ENCODE measurements around the gene ANKRD11.
"Not testable (repeated sequence)": the region's sequence is repeated elsewhere in the genome, so short reads cannot be mapped to it uniquely, and the experiment has no call there.

Gene ANKRD11

DNA sequence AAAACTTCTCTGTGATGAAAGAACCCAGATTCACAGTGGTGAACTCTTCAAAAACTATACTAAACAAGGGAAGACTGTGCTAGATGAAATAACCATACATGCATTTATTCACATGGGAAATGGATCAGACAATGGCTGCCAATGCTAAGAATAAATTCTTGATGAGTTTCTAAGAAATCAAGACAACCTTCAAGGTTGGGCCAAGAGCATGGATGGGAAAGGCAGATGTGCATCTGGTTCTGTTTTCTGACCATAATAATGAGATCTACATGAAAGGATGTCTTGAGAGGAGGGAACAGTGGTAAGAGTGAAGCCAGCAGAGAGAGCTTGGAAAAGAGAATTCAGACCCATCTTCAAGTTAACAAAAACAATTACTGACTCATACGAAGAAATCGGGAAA is 31.4 kb downstream of the ANKRD11 start:
- intact Hi-C loops (cut with DNase I) = no loop called here

DNA sequence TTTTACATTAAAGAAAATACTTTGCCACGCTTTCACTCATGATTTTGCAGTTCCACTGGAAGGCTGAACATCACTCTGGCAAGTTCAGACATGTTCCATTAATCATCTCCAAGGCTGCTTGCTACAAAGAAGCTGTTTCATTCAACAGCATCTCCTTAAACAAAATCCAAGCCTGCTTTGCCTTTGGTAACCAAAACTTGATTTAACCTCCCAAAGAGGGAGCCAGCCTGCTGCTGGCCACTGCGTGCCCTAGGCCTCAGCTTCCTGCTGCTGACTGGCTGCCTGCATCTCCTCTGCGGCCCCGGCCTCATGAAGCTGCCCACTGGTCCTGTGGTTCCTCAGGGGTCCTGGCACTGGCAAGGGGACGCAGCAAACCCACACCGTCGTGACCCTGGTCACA is 31.8 kb downstream of the ANKRD11 start:
- no peak for DNase-seq
- intact Hi-C loops (cut with DNase I) = no loop called here

More for the DNA sequence above, 31.4 kb downstream of the ANKRD11 start:
- DNase-seq = no peak

DNA sequence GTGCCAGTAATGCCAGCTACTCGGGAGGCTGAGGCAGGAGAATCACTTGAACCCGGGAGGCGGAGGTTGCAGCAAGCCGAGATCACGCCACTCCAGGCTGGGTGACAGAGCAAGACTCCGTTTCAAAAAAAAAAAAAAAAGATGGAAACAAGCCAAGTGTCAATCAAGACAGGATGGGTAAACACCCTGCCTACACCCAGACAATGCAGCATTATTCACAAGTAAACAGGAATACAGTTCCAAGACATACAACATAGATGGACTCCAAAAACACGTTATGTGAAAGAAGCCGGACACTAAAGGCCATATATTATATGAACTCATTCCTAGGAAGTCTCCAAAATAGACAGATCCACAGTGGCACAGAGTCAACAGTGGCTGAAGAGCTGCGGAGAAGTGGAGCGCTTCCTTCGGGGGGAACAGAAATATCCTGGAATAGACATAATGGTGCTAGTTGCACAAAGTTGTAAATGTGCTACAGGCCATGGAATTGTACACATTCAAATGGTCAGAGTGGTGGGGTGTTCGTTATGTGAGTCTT is 33.9 kb downstream of the ANKRD11 start:
- no peak for DNase-seq

DNA sequence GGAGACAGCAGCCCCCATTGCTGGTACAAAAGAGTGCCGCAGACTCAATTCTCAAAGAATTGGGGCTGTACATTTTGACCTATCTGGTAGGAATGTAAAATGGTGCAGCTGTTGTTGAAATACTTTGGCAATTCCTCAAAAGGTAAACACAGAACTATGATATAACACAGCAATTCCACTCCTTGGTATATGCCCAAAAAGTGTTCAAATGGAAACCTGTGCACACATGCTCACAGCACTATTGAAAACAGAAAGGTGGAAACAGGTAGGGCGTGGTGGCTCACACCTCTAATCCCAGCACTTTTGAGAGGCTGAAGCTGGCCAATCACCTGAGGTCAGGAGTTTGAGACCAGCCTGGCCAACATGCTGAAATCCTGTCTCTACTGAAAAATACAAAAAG is 34.7 kb downstream of the ANKRD11 start:
- intact Hi-C loops (cut with DNase I) = no loop called here
- DNase-seq = no peak

More for the DNA sequence above, 33.9 kb downstream of the ANKRD11 start:
- intact Hi-C loops (cut with DNase I) = no loop called here

DNA sequence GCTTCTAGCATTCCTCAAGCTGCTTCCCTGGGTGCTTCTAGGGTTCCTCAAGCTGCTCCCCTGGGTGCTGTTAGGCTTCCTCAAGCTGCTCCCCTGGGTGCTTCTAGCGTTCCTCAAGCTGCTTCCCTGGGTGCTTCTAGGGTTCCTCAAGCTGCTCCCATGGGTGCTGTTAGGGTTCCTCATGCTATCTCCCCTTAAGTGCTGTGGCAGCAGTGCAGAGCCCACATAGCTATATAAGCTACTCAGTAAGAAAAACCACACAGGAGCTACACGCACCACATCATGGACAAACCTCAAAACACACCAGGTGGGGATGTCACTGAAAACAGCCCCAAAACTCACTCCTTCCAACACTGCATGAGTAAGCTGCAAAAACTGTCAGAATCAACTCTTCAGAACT is 35.2 kb downstream of the ANKRD11 start:
- intact Hi-C loops (cut with DNase I) = no loop called here
- no peak for DNase-seq

DNA sequence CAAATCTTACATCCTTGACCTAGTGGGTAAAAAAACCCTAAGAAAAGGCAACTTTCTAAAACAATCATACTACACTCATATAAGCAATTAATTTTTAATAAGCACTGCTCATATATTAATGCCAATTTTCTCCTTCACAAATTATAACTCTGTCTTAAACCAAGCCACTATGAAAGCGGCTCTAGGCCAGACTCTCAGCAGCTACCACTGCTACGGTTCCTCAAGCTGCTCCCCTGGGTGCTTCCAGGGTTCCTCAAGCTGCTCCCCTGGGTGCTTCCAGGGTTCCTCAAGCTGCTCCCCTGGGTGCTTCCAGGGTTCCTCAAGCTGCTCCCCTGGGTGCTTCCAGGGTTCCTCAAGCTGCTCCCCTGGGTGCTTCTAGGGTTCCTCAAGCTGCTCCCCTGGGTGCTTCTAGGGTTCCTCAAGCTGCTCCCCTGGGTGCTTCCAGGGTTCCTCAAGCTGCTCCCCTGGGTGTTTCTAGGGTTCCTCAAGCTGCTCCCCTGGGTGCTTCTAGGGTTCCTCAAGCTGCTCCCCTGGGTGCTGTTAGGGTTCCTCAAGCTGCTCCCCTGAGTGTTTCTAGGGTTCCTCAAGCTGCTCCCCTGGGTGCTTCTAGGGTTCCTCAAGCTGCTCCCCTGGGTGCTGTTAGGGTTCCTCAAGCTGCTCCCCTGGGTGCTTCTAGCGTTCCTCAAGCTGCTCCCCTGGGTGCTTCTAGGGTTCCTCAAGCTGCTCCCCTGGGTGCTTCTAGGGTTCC is 35.8 kb downstream of the ANKRD11 start:
- DNase-seq; intact Hi-C loops (cut with DNase I): not testable (repeated sequence)

DNA sequence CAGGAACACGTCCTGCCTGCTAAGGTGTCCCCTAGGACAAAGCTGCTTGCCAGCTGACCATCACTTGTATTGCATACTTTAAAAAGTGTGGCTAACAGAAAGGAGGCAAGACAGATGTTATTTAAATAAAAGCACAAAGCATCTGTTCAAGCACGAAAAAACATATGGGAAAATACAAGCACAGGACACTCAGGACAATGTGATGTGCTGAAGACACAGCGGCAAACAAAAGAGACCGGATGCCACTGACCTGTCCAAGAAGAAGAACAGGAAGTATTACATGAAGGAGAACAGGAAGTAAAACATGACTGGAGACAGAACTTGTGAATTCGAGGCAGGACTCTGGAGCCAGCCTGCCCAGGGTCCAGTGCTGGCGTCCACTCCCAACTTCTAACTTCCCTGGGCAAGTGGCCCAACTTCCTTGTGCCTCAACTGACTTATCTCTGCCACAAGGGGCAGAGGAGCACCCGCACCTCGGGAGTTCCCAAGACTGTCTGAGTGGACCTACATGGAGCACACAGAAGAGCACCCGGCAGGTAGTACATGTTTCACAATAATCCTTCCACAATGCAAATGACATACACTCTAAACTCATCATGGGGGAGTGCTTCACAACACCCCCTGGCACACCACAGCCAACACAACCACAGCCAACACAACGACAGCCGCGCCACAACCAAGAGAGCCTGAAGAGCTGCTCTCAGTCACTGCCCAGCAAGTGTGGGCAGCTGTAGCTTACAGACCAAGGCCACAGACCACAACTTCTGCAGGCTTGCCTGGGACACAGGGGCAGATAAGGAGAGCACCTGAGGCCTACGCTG is 36.6 kb downstream of the ANKRD11 start:
- DNase-seq = peak in 5 of 42 donors; percentile 23 to 50 (median 49)

DNA sequence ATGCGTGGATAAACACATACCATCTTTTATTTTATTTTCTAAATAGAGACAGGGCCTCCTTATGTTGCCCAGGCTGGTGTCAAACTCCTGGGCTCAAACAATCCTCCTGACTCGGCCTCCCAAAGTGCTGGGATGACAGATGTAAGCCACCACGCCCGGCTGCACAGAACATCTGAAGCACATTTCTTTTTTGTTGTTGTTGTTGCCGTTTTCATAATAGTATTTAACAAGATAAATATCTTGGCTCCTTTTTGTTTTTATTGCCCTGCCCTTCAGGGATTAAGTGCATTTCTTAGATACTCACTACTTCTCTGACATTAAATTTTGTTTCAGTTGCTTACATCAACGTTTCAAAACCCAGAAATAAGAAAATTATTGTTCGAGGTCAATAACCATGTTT is 37.4 kb downstream of the ANKRD11 start:
- no peak for DNase-seq
- intact Hi-C loops (cut with DNase I) = no loop called here

More for the DNA sequence above, 36.6 kb downstream of the ANKRD11 start:
- intact Hi-C loops (cut with DNase I) = no loop called here

DNA sequence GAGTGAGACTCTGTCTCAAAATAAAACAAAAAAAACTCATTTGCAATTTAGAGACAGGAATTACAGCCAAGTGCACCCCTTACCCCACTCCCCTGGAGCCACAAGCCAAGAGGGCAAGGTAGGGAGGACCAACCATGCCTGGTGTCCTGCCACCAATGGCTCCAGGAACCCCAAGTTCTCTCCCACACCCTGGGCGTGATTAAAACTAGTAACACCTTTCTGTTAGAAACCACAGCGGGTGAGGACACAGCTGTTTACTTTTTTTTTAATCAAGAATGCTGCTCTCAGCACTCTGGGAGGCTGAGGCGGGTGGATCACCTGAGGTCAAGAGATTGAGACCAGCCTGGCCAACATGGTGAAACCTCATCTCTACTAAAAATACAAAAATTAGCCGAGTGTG is 38.1 kb downstream of the ANKRD11 start:
- intact Hi-C loops (cut with DNase I) = no loop called here
- DNase-seq = no peak

DNA sequence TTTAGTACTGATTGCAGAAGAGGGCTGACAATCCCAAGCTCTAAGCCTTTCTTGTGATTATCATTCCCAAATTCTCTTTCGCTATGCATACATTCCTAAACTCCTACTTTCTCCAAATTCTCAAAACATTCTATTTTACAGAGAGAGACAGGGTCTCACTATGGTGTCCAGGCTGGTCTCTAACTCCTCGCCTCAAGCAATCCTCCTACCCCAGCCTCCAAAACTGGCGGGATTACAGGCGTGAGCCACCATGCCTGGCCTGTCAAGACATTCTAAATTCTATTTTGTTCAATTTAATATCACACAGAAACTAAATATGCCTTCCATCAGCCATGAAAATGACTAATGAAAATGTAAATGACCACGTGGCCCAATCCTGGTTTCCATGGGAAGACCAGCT is 39.8 kb downstream of the ANKRD11 start:
- no peak for DNase-seq
- intact Hi-C loops (cut with DNase I) = no loop called here

DNA sequence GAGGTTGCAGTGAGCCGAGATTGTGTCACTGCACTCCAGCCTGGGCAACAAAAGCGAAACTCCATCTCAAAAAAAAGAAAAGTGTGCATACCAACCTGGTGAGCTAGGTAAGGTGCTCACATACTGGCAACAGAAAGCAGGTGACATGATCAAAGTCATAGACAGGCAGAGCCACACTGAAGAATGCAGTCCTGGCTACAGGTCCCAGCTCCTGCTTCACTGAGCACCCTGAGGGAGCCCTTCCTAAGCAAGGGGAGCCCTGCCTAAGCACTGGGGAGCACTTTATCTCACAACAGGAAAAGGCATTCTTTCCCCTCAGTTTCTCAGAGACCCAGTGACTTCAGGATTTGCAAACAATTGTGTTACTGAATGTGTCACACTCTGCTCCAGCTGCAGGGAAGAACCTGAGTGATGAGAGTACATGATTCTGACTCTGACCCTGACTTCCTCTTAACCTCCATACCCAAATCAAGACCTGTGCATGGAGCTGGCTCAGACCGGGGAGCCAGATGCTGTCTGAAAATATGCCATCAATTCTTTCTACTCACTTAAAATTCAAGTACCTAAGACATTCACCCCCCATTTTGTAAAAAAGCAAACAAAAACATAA is 40.5 kb downstream of the ANKRD11 start:
- intact Hi-C loops (cut with DNase I) = no loop called here
- DNase-seq = no peak

DNA sequence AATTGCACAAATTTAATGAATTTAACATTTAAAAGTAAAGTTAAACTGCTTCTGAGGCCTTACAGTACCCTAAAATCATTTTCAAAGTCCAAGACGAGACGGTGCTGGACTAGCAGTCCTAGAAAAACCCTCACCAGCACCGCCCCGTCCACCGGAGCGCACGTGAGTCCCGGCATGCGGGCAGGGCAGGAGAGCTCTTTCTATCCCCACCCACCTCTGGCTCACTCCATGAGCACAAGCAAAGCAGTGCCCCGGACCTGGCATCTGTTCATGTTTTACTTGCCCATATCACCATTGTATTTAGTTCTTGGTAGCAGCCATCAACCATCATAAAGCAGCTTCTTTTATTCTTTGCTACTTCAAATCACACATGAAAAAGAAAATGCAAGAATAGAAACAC is 41.7 kb downstream of the ANKRD11 start:
- intact Hi-C loops (cut with DNase I) = no loop called here
- DNase-seq = no peak

DNA sequence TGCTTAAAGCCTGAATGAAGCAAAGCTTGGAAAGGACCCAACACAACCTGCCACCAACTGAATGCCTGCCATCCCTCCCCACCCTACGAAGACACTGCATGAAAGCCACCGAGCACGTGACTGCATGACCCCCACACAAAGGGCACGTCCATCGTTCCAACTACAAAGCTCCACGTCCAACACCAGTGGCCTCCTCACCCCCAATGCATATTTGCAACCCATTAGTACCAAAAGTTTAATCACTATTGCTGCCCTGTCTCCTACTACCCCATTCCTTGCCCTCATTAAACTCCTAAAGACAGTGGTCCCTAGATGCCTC is 43.4 kb downstream of the ANKRD11 start:
- intact Hi-C loops (cut with DNase I) = no loop called here
- DNase-seq = no peak

DNA sequence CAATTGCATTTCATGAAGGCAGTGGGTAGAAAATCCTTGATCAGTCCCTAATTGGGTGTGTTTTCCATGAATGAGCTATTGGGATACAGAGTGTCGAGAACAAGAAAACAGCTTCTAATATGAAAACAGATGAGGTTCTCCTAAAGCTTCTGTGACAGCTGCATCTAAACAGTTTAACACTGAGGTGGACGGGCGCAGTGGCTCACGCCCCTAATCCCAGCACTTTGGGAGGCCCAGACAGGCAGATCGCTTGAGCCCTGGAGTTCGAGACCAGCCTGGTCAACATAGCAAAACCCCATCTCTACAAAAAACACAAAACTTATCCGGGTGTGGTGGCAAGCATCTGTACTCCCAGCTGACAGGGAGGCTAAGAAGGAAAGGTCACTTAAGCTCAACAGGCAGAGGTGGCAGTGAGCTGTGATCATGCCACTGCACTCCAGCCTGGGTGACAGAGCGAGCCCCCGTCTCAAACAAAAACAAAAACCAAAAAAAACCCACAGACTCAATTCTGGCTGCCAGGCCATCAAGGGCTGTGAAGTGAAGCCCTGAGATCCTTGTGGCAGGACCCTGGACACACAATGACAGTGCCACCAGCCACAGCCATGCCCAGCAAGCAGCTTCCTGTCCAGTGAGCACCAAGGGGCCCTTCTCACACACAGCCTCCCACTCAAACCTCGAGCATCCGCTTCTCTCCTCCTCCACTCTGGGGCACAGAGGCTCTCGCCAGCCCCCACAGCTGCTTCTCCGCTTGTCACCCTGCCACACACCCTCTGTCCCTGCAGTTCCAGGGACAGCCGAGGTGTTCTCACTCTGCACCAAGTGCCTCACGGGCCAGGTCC is 44.0 kb downstream of the ANKRD11 start:
- intact Hi-C loops (cut with DNase I) = no loop called here
- peak in 1 of 42 donors; percentile 27 for DNase-seq

DNA sequence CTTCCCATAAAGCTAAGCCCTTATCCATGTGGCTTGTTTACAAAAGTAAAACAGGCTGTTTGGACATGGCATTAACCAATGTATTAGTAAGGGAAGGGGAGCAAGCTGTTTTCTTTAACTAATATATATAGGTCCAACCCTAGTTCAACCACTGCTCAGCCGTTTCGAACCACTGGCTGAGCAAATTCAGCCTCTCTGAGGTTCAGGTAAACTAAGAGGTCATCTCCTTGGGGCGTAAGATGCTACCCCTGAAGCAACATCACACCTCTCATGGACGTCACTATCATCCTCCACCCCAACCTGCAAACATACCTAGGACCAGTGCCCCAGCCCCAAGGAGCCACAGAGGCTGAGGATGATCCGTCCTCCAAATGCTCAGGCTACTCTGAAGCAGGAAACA is 45.2 kb downstream of the ANKRD11 start:
- DNase-seq = no peak
- intact Hi-C loops (cut with DNase I) = no loop called here

DNA sequence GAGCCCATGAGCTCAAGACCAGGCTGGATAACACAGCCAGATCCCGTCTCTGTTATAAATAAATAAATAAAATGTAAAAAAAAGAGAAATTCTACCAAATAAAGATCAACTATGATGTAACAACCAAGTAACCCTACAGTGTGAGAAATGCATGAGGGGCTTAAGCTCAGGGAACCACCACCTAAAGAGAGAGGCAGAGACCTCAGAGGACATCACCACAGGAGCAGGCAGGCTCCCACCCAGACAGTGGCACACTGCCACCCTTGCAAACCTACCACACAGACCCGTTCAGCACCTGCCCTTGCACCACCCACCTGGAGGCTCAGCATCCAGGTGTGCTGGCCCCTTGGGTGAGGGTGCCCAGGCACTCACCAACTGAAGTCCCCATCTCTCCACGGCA is 45.6 kb downstream of the ANKRD11 start:
- no peak for DNase-seq
- intact Hi-C loops (cut with DNase I) = no loop called here

DNA sequence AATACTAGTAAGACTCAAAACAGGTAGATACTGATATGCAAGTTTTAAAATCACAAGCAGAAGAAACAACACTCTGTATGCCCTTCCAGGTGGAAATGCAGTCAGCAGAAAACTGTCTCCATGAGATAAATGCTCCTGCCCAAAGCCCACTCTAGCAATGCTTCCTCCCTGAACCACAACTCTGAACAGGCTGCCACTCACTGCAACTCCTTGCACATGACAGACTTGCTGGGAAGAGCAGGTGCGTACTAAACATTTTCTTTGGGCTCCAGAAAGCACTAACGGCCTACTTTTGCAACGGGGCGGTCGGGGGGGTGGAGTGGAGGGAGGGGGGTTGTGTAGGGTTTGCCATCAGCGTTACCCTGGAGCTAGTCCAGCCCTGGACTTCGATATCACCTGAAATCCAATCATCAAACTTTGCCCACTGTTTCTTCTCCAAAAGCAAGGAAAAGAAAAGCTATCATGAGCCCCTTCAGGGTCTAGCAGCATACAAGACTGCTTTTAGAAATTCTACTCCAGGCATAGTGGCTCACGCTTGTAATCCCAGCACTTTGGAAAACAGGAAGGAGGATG is 46.1 kb downstream of the ANKRD11 start:
- no peak for DNase-seq
- intact Hi-C loops (cut with DNase I) = no loop called here

DNA sequence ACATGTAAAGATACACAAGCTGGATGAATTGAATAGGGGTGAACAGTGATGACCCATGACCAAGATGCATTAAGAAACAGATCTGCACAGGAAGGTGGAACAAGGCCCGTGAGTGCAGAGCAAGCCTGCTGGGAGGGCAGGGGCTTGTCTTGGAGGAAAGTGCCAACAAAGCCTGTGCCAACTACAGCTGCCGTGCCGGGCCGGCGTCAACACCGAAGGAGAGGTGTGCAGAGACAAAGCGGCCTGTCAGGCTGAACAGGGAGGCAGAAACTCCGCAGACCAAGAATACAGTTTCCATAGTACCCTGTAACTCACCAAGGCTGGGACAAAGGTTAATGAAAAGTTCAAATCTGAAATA is 46.7 kb downstream of the ANKRD11 start:
- DNase-seq = no peak
- intact Hi-C loops (cut with DNase I) = no loop called here
